ENCODE results near the gene HPS6. TPM values are rescaled to one million over a fixed set of nuclear protein-coding genes. Genes with fewer than 3 reads are reported as not detected.

HPS6 gene
- polyA plus RNA-seq, 4 donors, result 13.0 to 19.5 (median 13.5) TPM

DNA sequence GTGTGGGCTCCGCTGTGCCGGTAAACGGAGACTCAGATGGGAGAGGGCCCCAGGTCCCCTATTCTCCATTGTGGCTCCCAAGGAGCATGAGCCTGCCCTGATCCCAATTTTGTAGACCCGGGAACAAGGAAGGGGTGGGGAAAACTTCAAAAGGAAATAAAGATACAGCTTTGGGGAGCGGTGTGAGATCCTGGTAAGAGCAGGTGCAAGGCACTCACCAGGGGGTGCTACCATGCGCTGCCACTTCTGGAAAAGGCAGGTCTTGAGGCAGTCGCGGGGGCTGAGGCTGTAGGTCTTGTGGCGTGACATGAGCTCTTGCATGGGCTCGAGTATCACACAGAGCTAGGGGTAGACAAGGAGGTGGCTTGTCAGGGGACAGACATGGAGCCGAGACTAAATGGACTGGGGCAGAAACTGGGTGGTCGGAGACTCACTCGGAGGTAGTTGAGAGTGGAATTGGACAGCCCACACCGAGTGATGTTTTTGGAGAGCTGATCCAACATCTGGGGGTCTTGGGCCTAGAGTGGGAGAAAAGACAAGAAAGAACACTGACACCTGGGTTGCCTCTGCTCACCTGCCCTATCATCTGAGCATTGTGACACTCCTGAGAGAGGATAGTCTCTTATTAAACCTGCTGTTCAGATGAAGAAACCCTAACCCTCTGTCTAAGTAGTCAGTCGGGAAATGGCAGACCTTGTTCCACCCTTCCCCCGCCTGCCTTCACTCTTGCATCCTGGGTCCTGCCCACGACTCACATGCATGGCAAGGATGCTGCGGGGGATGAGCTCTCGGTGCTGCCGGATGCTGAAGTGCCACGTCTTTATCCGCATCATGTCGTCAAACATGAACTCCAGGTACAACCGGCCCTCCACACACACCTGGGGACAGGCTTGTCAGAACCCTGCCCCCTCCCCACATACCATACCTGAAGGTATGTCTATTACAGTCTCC lies 44.3 kb downstream of the HPS6 start:
- no peak for FAIRE-seq
- peaks cover 22 to 62% (median 22%) of the 10 kb centered on the region in 3 donors for H3K36me3 ChIP-seq (ENCODE audit: control insufficient read depth in 3 of 3, insufficient read depth in 2 of 3, low read depth in 1 of 3, low read length in 3 of 3)

DNA sequence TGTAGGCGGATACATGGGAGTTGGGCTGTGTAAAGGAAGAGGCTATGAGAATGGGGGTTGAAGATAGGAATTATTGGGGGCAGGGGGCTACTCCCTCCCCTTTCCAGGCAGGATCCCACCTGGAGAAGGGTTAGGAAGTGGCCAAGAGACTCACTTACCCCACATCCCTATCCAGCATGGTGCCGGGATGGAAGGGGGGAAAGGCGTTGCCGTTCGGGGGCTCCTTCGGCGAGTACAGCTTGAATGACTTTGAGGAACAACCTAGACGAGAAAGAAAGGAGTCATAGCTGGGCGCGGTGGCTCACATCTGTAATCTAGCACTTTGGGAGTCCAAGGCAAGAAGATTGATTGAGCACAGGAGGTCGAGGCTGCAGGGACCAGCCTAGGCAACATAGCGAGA lies 46.1 kb downstream of the HPS6 start:
- Histone ChIP-seq H3K9me3 (ENCODE audit: control insufficient read depth in 2 of 2, insufficient read depth in 1 of 2, low read depth in 1 of 2, low read length in 1 of 2) (no peaks in the 10 kb centered on the region), H3K36me3 (ENCODE audit: control insufficient read depth in 3 of 3, insufficient read depth in 2 of 3, low read depth in 1 of 3, low read length in 3 of 3) (peaks cover 22 to 56% (median 22%) of the 10 kb centered on the region in 3 donors), H3K4me3 (ENCODE audit: low read depth in 1 of 3, low read length in 3 of 3) (no peak overlapping the region), H3K27ac (ENCODE audit: low read depth in 1 of 3, low read length in 2 of 3) (no peak overlapping the region), H3K27me3 (ENCODE audit: control insufficient read depth in 3 of 3, insufficient read depth in 3 of 3, low read length in 3 of 3) (no peaks in the 10 kb centered on the region), H3K4me1 (ENCODE audit: control insufficient read depth in 3 of 3, insufficient read depth in 2 of 3, low read depth in 1 of 3, low read length in 2 of 3) (peaks cover 2 to 23% (median 8%) of the 10 kb centered on the region in 3 donors)
- DNase-seq (no peak), FAIRE-seq (no peak)
- 91 to 96% (median 93%) methylated on average over 12 of the region's 12 CpGs for WGBS, 3 donors

More for the DNA sequence above, 44.3 kb downstream of the HPS6 start:
- Histone ChIP-seq H3K4me1 (ENCODE audit: control insufficient read depth in 3 of 3, insufficient read depth in 2 of 3, low read depth in 1 of 3, low read length in 2 of 3) (peaks cover 2 to 15% (median 8%) of the 10 kb centered on the region in 3 donors), H3K27me3 (ENCODE audit: control insufficient read depth in 3 of 3, insufficient read depth in 3 of 3, low read length in 3 of 3) (no peaks in the 10 kb centered on the region), H3K27ac (ENCODE audit: low read depth in 1 of 3, low read length in 2 of 3) (no peak overlapping the region), H3K4me3 (ENCODE audit: low read depth in 1 of 3, low read length in 3 of 3) (no peak overlapping the region), H3K9me3 (ENCODE audit: control insufficient read depth in 2 of 2, insufficient read depth in 1 of 2, low read depth in 1 of 2, low read length in 1 of 2) (no peaks in the 10 kb centered on the region)
- no peak for DNase-seq
- WGBS, 3 donors, result 92% methylated on average over 24 of the region's 24 CpGs

GRCh38 chr10:102112210-102112817 lies 47.2 kb downstream of the HPS6 start:
- peaks cover 22 to 46% (median 22%) of the 10 kb centered on the region in 3 donors for H3K36me3 ChIP-seq (ENCODE audit: control insufficient read depth in 3 of 3, insufficient read depth in 2 of 3, low read depth in 1 of 3, low read length in 3 of 3)
- H3K4me1 ChIP-seq (ENCODE audit: control insufficient read depth in 3 of 3, insufficient read depth in 2 of 3, low read depth in 1 of 3, low read length in 2 of 3), result peaks cover 2 to 33% (median 12%) of the 10 kb centered on the region in 3 donors
- WGBS, 3 donors, result 48 to 57% (median 52%) methylated on average over 3 of the region's 3 CpGs
- FAIRE-seq, result no peak
- no peak overlapping the region for H3K4me3 ChIP-seq (ENCODE audit: low read depth in 1 of 3, low read length in 3 of 3)
- no peak for DNase-seq
- H3K9me3 ChIP-seq (ENCODE audit: control insufficient read depth in 2 of 2, insufficient read depth in 1 of 2, low read depth in 1 of 2, low read length in 1 of 2), result no peaks in the 10 kb centered on the region
- no peaks in the 10 kb centered on the region for H3K27me3 ChIP-seq (ENCODE audit: control insufficient read depth in 3 of 3, insufficient read depth in 3 of 3, low read length in 3 of 3)
- no peak overlapping the region for H3K27ac ChIP-seq (ENCODE audit: low read depth in 1 of 3, low read length in 2 of 3)

DNA sequence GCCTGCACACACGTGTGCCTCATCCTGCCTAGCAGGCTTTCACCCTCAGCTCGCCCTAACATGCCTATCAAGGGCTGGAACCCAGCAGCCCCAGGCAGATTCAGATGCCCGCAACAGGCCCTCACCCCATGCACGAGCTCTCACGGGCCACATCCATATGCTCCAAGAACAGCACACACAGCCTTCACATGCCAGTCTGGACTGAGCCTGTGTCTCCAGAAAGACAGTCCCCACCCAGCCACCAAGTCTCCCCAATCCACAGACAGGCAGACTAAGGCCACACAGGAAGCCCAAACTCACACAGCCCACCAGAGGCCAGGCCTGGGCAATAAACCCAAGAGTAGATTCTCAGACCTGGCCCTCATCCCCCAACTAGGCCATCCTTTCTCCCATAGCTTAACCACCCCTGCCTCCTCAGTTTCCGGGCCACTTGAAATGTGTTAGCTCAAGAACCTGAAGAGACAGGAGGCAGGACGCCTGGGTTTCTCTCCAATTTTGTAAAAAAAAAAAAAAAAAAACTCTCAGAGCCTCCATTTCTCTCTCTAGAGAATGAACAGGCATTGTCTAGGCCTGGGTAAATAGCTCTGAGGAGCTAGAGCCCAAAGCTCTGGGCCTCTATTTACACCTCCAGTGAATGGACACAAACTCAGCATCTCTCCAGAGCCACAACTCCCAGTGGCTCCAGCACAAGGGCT lies 48.3 kb downstream of the HPS6 start:
- H3K27ac ChIP-seq (ENCODE audit: low read depth in 1 of 3, low read length in 2 of 3), result peak overlapping the region in 1 of 3 donors; percentile 46
- no peak for FAIRE-seq

DNA sequence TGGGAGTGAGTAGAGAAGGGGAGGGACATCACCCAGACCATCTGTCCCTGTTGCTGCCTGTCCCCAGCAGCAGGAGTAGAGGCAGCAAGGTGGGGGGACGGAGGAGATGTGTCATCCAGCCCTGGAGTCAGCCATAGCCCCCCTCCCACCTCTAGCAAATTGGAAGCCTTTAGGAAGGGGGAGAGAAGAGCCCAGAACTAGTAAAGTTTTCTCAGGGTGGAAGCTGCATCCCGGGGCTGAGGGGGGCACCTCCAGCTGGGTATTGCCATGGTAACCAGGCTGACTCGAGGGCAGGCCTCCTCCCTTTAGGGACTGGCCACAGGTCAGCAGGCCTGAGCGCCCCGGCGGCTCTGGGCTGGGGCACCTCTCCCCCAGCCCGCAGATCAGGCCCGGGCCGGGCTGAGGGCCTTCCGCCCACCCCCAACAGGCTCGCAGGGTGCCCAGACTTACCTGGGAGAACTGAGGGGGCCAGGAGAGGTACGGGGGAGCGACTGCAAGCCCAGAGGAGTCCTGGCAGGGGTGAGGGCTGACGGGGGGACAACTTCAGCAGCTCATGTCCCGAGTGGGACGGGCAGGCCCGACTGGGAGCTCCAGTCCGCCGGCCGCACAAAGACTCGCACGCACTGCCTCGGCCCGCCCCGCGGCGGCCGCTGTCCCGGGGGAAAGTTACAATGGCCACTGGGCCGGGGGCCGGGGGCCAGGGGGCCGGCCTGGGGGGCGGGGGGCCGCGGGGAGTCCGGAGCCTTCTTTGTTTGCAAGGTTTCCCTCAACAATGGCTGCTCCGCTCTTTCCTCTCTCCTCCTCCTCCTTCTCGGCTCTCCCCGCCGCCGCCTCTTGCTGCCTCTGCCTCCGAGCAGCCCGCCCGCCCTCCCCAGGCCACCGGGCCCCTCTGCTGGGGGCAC lies 49.1 kb downstream of the HPS6 start:
- no peaks in the 10 kb centered on the region for H3K27me3 ChIP-seq (ENCODE audit: control insufficient read depth in 3 of 3, insufficient read depth in 3 of 3, low read length in 3 of 3)
- DNase-seq (peak in 1 of 2 donors; percentile 54), FAIRE-seq (no peak)
- H3K36me3 ChIP-seq (ENCODE audit: control insufficient read depth in 3 of 3, insufficient read depth in 2 of 3, low read depth in 1 of 3, low read length in 3 of 3), result peaks cover 15 to 32% (median 16%) of the 10 kb centered on the region in 3 donors
- H3K4me3 ChIP-seq (ENCODE audit: low read depth in 1 of 3, low read length in 3 of 3), result peak overlapping the region; percentile 68 to 75 (median 73)
- peak overlapping the region in 2 of 3 donors; percentile 46 to 82 for H3K27ac ChIP-seq (ENCODE audit: low read depth in 1 of 3, low read length in 2 of 3)
- H3K9me3 ChIP-seq (ENCODE audit: control insufficient read depth in 2 of 2, insufficient read depth in 1 of 2, low read depth in 1 of 2, low read length in 1 of 2), result no peaks in the 10 kb centered on the region
- WGBS, 3 donors, result 1 to 2% (median 1%) methylated on average over 14 to 45 of the region's 45 CpGs
- peaks cover 4 to 52% (median 18%) of the 10 kb centered on the region in 3 donors for H3K4me1 ChIP-seq (ENCODE audit: control insufficient read depth in 3 of 3, insufficient read depth in 2 of 3, low read depth in 1 of 3, low read length in 2 of 3)

More for the DNA sequence above, 48.3 kb downstream of the HPS6 start:
- Histone ChIP-seq H3K4me3 (ENCODE audit: low read depth in 1 of 3, low read length in 3 of 3) (peak overlapping the region; percentile 68 to 75 (median 73)), H3K4me1 (ENCODE audit: control insufficient read depth in 3 of 3, insufficient read depth in 2 of 3, low read depth in 1 of 3, low read length in 2 of 3) (peaks cover 3 to 44% (median 17%) of the 10 kb centered on the region in 3 donors), H3K27me3 (ENCODE audit: control insufficient read depth in 3 of 3, insufficient read depth in 3 of 3, low read length in 3 of 3) (no peaks in the 10 kb centered on the region), H3K36me3 (ENCODE audit: control insufficient read depth in 3 of 3, insufficient read depth in 2 of 3, low read depth in 1 of 3, low read length in 3 of 3) (peaks cover 18 to 39% (median 19%) of the 10 kb centered on the region in 3 donors), H3K9me3 (ENCODE audit: control insufficient read depth in 2 of 2, insufficient read depth in 1 of 2, low read depth in 1 of 2, low read length in 1 of 2) (no peaks in the 10 kb centered on the region)
- no peak for DNase-seq
- 37 to 45% (median 38%) methylated on average over 7 of the region's 7 CpGs for WGBS, 3 donors

DNA sequence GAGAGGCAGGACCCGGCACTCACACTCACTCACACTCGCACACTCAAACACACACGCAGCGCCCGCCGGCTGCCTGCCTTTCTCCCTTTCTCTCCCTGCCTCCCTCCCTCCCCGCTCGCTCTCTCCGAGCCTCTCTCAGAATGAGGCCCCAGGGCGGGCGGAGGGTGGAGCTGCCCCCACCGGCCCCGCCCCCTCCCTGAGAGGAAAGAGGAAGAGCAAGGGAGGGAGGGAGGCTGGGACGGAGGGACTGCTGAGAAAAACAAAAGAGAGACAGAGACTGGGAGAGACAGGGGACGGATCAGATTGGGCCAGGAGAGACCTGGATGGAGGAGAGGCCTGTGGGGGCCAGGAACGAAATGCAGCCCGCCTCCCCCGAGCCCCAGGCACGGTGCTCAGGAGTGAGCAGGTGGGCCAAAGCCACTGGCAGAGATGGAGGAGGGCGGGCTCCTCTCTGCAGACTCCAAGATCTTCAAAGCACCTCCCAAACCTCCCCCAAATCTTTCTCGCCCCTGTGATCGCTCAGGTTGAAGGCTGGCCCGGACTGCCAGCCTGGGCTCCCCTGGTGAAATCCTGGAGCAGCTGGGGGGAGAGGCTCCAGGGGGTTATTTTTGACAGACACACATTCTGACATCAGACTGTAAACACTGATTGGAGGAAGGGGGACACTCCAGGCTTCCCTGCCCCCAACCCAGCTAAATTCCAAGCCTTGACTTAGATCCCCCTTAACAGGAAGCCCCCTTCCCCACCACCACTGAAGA lies 49.9 kb downstream of the HPS6 start:
- no peaks in the 10 kb centered on the region for H3K27me3 ChIP-seq (ENCODE audit: control insufficient read depth in 3 of 3, insufficient read depth in 3 of 3, low read length in 3 of 3)
- H3K4me1 ChIP-seq (ENCODE audit: control insufficient read depth in 3 of 3, insufficient read depth in 2 of 3, low read depth in 1 of 3, low read length in 2 of 3), result peaks cover 4 to 56% (median 18%) of the 10 kb centered on the region in 3 donors
- peak; percentile 94 to 95 for DNase-seq
- WGBS, 3 donors, result 0 to 2% (median 1%) methylated on average over 20 to 23 of the region's 23 CpGs
- peak overlapping the region; percentile 68 to 75 (median 73) for H3K4me3 ChIP-seq (ENCODE audit: low read depth in 1 of 3, low read length in 3 of 3)
- no peaks in the 10 kb centered on the region for H3K9me3 ChIP-seq (ENCODE audit: control insufficient read depth in 2 of 2, insufficient read depth in 1 of 2, low read depth in 1 of 2, low read length in 1 of 2)
- peak overlapping the region in 2 of 3 donors; percentile 82 to 84 for H3K27ac ChIP-seq (ENCODE audit: low read depth in 1 of 3, low read length in 2 of 3)
- no peak for FAIRE-seq
- H3K36me3 ChIP-seq (ENCODE audit: control insufficient read depth in 3 of 3, insufficient read depth in 2 of 3, low read depth in 1 of 3, low read length in 3 of 3), result peaks cover 8 to 24% (median 10%) of the 10 kb centered on the region in 3 donors

DNA sequence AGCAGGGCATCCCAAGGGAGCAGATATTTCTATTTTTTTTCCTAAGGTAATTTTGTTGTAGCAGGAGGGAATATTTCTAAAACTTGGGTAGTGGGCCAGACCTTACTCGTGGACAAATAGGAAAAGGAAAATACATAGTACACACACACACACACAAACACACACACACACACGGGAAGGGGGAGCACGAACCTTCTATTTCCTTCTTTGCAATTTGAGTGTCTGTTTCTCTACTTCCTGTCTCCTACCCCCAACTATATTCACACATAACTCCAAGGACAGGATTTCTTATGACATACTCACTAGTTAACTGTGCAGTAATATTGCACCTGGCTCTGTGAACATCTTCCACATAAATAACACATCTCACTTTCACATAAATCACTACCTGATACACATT lies 50.6 kb downstream of the HPS6 start:
- DNase-seq (no peak), FAIRE-seq (no peak)
- no peaks in the 10 kb centered on the region for H3K9me3 ChIP-seq (ENCODE audit: control insufficient read depth in 2 of 2, insufficient read depth in 1 of 2, low read depth in 1 of 2, low read length in 1 of 2)
- no peaks in the 10 kb centered on the region for H3K27me3 ChIP-seq (ENCODE audit: control insufficient read depth in 3 of 3, insufficient read depth in 3 of 3, low read length in 3 of 3)
- H3K27ac ChIP-seq (ENCODE audit: low read depth in 1 of 3, low read length in 2 of 3), result peak overlapping the region in 2 of 3 donors; percentile 82 to 84
- H3K4me1 ChIP-seq (ENCODE audit: control insufficient read depth in 3 of 3, insufficient read depth in 2 of 3, low read depth in 1 of 3, low read length in 2 of 3), result peaks cover 4 to 58% (median 18%) of the 10 kb centered on the region in 3 donors
- H3K4me3 ChIP-seq (ENCODE audit: low read depth in 1 of 3, low read length in 3 of 3), result no peak overlapping the region
- 3 to 14% (median 6%) methylated on average over 3 of the region's 3 CpGs for WGBS, 3 donors
- H3K36me3 ChIP-seq (ENCODE audit: control insufficient read depth in 3 of 3, insufficient read depth in 2 of 3, low read depth in 1 of 3, low read length in 3 of 3), result peaks cover 2 to 17% (median 3%) of the 10 kb centered on the region in 3 donors
